MCF 10A (cell line): Measurements from ENCODE around the gene MBTPS2. TPM values are rescaled to one million over a fixed set of nuclear protein-coding genes. Genes with fewer than 3 reads are reported as not detected.

Source experiments
- BruUV-seq: library from RNA; stranded (reverse); fragments of 400-500 nt; replicated peaks from 2 replicates; lab custom pipeline; 2021; lab: Mats Ljungman, UMichigan
- CTCF ChIA-PET: fragments of 300-600 bp; sonication (Branson Sonifier 250); formaldehyde crosslinking; extraction: SDS; loops from one replicate; lab custom pipeline; 2021; ENCODE audit warnings: antibody characterized with exemption, inconsistent platforms; lab: Yijun Ruan, JAX
- POLR2A ChIA-PET: fragments of 300-600, 350-650 bp; sonication (Branson Sonifier 250); formaldehyde crosslinking; extraction: SDS; loops from one replicate; lab custom pipeline; 2020; ENCODE audit warnings: antibody characterized with exemption, inconsistent platforms; lab: Yijun Ruan, JAX
- DNase-seq: peaks from one replicate; pipeline ENCODE4 v3.0.0-alpha.2; 2018; ENCODE audit not compliant: unreplicated experiment
- H3K27ac Mint-ChIP-seq: one replicate; pipeline ENCODE4 v1.8.0; 2022; ENCODE audit warnings: mild to moderate bottlenecking, low read depth, mixed read lengths; ENCODE audit not compliant: unreplicated experiment
- H3K27me3 Mint-ChIP-seq: one replicate; pipeline ENCODE4 v1.8.0; 2022; ENCODE audit warnings: mixed read lengths; ENCODE audit not compliant: insufficient read depth, unreplicated experiment
- H3K36me3 Mint-ChIP-seq: one replicate; pipeline ENCODE4 v1.8.0; 2022; ENCODE audit warnings: mild to moderate bottlenecking, moderate library complexity, mixed read lengths; ENCODE audit not compliant: insufficient read depth, unreplicated experiment
- H3K4me1 Mint-ChIP-seq: one replicate; pipeline ENCODE4 v1.8.0; 2022; ENCODE audit warnings: mixed read lengths; ENCODE audit not compliant: insufficient read depth, unreplicated experiment
- H3K4me3 Mint-ChIP-seq: one replicate; pipeline ENCODE4 v1.8.0; 2022; ENCODE audit warnings: mild to moderate bottlenecking, moderate library complexity, mixed read lengths; ENCODE audit not compliant: unreplicated experiment
- H3K9me3 Mint-ChIP-seq: one replicate; pipeline ENCODE4 v1.8.0; 2022; ENCODE audit warnings: mixed read lengths; ENCODE audit not compliant: unreplicated experiment
- intact Hi-C: fragments of 100-400 bp; cut with micrococcal nuclease; formaldehyde crosslinking; loops from 2 replicates; pipeline ENCODE4 v1.14.1; 2022
- total RNA-seq: library from RNA; stranded (reverse); gene quantifications from 2 replicates; pipeline ENCODE4 v1.2.3, GENCODE V29; 2022
- TF ChIP-seq, protein P1 (sequence below): fragments of 200-600 bp; IDR thresholded peaks from one replicate; pipeline ENCODE4 v1.8.0; 2022; ENCODE audit warnings: antibody characterized with exemption, mild to moderate bottlenecking; ENCODE audit not compliant: unreplicated experiment

Gene MBTPS2
- total RNA-seq, 1 experiment from 2014 or later = 21.1 TPM

DNA sequence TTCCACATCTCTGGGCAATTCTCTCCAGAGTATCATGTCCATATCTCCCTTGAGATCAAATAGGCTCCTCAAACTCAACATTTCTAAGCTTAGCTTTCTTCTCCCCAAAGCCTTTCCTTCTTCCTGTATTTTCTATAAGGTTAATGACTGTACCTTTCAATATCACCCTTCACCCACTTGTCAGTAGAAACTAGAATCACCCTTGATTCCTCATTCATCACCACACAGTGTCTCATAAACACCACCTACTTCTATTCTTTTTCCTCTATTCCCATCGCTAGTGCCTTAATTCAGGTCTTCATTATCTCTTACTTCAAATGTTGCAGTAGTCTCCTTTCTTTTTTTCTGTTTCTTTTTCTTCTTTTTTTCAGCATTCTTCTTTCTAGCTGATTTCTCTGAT is 72.8 kb downstream of the MBTPS2 start:
- intact Hi-C loops = no loop called here
- no peak for DNase-seq
- Mint-ChIP-seq H3K36me3 (no peaks in the 10 kb centered on the region), H3K9me3 (no peaks in the 10 kb centered on the region), H3K27me3 (peaks cover 59% of the 10 kb centered on the region), H3K4me1 (no peaks in the 10 kb centered on the region), H3K27ac (no peak overlapping the region), H3K4me3 (no peak overlapping the region)
- TF ChIP-seq, protein P1, sequence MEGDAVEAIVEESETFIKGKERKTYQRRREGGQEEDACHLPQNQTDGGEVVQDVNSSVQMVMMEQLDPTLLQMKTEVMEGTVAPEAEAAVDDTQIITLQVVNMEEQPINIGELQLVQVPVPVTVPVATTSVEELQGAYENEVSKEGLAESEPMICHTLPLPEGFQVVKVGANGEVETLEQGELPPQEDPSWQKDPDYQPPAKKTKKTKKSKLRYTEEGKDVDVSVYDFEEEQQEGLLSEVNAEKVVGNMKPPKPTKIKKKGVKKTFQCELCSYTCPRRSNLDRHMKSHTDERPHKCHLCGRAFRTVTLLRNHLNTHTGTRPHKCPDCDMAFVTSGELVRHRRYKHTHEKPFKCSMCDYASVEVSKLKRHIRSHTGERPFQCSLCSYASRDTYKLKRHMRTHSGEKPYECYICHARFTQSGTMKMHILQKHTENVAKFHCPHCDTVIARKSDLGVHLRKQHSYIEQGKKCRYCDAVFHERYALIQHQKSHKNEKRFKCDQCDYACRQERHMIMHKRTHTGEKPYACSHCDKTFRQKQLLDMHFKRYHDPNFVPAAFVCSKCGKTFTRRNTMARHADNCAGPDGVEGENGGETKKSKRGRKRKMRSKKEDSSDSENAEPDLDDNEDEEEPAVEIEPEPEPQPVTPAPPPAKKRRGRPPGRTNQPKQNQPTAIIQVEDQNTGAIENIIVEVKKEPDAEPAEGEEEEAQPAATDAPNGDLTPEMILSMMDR = no peak
- POLR2A ChIA-PET = no interaction called here
- no TSS peak for BruUV-seq
- CTCF ChIA-PET = no interaction called here

- no peak overlapping the region for H3K27ac Mint-ChIP-seq
- H3K4me3 Mint-ChIP-seq = no peak overlapping the region
- CTCF ChIA-PET = no interaction called here
- no peaks in the 10 kb centered on the region for H3K4me1 Mint-ChIP-seq
- TF ChIP-seq, protein P1 = no peak
- H3K36me3 Mint-ChIP-seq = no peaks in the 10 kb centered on the region
- H3K27me3 Mint-ChIP-seq = peaks cover 59% of the 10 kb centered on the region
- H3K9me3 Mint-ChIP-seq = peaks cover 6% of the 10 kb centered on the region
- intact Hi-C loops = no loop called here
- POLR2A ChIA-PET = interaction anchor here (0.7 kb wide), 1 partner anchor 58 kb away, joined by 3 read pairs; no protein-coding TSS in a partner anchor
- no peak for DNase-seq
- no TSS peak for BruUV-seq
Measured at GRCh38 chrX:21912989-21913388, 73.6 kb downstream of the MBTPS2 start.

DNA sequence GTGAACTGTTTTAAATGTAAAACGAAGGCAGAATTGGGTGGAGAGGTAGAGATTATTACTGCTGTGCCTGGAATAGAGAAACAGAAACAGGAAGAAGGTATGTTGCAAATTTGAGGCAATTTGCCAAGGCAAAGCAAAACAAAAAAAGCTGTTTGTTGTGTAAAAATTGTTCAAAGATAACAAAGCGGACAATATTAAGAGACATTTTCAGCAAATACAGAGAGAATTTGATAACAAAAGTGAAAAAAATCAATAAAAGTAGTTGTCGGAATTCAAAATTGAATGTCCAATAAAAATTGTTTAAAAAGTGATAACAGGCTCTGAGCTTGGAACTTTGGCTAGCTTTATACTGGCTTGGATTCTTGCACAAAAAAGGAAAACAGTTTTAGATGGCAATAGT is 86.7 kb downstream of the MBTPS2 start:
- BruUV-seq = no TSS peak
- peak overlapping the region; percentile 63 for H3K4me3 Mint-ChIP-seq
- TF ChIP-seq, protein P1 = no peak
- H3K36me3 Mint-ChIP-seq = no peaks in the 10 kb centered on the region
- no peaks in the 10 kb centered on the region for H3K9me3 Mint-ChIP-seq
- peaks cover 21% of the 10 kb centered on the region for H3K27me3 Mint-ChIP-seq
- H3K4me1 Mint-ChIP-seq = peaks cover 12% of the 10 kb centered on the region
- intact Hi-C loops = no loop called here
- POLR2A ChIA-PET = interaction anchor here (0.6 to 2.4 kb wide), 5 partner anchors 16 to 1975 kb away, joined by 3 to 29 read pairs (median 11); partner anchors contain the start of genes MBTPS2 and SMS
- CTCF ChIA-PET = interaction anchor here (0.6 to 1.3 kb wide), 3 partner anchors 21 kb away, joined by 3 to 5 read pairs (median 4); no protein-coding TSS in a partner anchor
- H3K27ac Mint-ChIP-seq = peak overlapping the region; percentile 78
- DNase-seq = peak; percentile 59

- Mint-ChIP-seq H3K27me3 (peaks cover 16% of the 10 kb centered on the region), H3K27ac (peak overlapping the region; percentile 78), H3K4me1 (peaks cover 12% of the 10 kb centered on the region), H3K4me3 (peak overlapping the region; percentile 52), H3K9me3 (no peaks in the 10 kb centered on the region), H3K36me3 (no peaks in the 10 kb centered on the region)
- TF ChIP-seq, protein P1 = no peak
- no TSS peak for BruUV-seq
- POLR2A ChIA-PET = interaction anchor here (0.6 to 2.4 kb wide), 6 partner anchors 15 to 1975 kb away, joined by 3 to 29 read pairs (median 8); partner anchors contain the start of genes MBTPS2 and SMS
- CTCF ChIA-PET = interaction anchor here (0.8 to 1.3 kb wide), 2 partner anchors 20 to 161 kb away, joined by 3 to 4 read pairs; no protein-coding TSS in a partner anchor
- intact Hi-C loops = loop anchor here (1.0 kb wide), 1 partner anchor 17 kb away; no protein-coding TSS in a partner anchor
- peak; percentile 94 for DNase-seq
Measured at GRCh38 chrX:21926527-21927278, 87.3 kb downstream of the MBTPS2 start.
